Osteoblast (primary cell): ENCODE results near the gene SUN2. TPM values are rescaled to one million over a fixed set of nuclear protein-coding genes. Genes with fewer than 3 reads are reported as not detected.

Experiments
- DNase-seq: peaks from one replicate; pipeline ENCODE4 v3.0.0; 2011; ENCODE audit warnings: low spot score, mixed read lengths; ENCODE audit not compliant: insufficient read length; ENCODE audit errors: missing footprints
- H2AFZ ChIP-seq: 2 replicates; pipeline ENCODE4 v1.6.0; 2011; ENCODE audit warnings: mild to moderate bottlenecking, low read length
- H3K27ac ChIP-seq: 2 replicates; pipeline ENCODE4 v1.5.1; 2011; ENCODE audit warnings: mild to moderate bottlenecking, low read depth, low read length, moderate library complexity
- H3K27me3 ChIP-seq: 2 replicates; pipeline ENCODE4 v1.6.0; 2012; ENCODE audit warnings: mild to moderate bottlenecking, control low read depth, inconsistent platforms, low read length, moderate library complexity; ENCODE audit not compliant: insufficient read depth
- H3K36me3 ChIP-seq: 2 replicates; pipeline ENCODE4 v1.5.1; 2011; ENCODE audit warnings: mild to moderate bottlenecking, low read length, control low read depth, moderate library complexity; ENCODE audit not compliant: insufficient read depth
- H3K4me1 ChIP-seq: 2 replicates; pipeline ENCODE4 v1.5.1; 2011; ENCODE audit warnings: mild to moderate bottlenecking, low read length, control low read depth, moderate library complexity; ENCODE audit not compliant: insufficient read depth
- H3K4me2 ChIP-seq: 2 replicates; pipeline ENCODE4 v1.6.0; 2011; ENCODE audit warnings: mild to moderate bottlenecking, low read length; ENCODE audit not compliant: insufficient read depth
- H3K4me3 ChIP-seq: fragments of 200-600 bp; sonication (generic); 3 replicates; pipeline ENCODE4 v1.5.1; 2012; ENCODE audit warnings: mild to moderate bottlenecking, low read length, inconsistent platforms; ENCODE audit not compliant: insufficient read depth
- H3K79me2 ChIP-seq: 2 replicates; pipeline ENCODE4 v1.6.0; 2012; ENCODE audit warnings: mild to moderate bottlenecking, low read length, control low read depth, inconsistent platforms; ENCODE audit not compliant: insufficient read depth
- H3K9me3 ChIP-seq: 2 replicates; pipeline ENCODE4 v1.5.1; 2011; ENCODE audit warnings: low read depth, low read length, control low read depth
- H4K20me1 ChIP-seq: 2 replicates; pipeline ENCODE4 v1.6.0; 2012; ENCODE audit warnings: mild to moderate bottlenecking, low read length, control low read depth; ENCODE audit not compliant: insufficient read depth
- CTCF ChIP-seq: IDR thresholded peaks from 2 replicates; pipeline ENCODE4 v1.5.1; 2011; ENCODE audit warnings: mild to moderate bottlenecking, low read depth, low read length, moderate library complexity; ENCODE audit errors: extremely low read depth
- total RNA-seq: library from RNA; depleted of rRNA; stranded (reverse); fragments of >200 nt; gene quantifications from 2 replicates; pipeline ENCODE4 v1.2.3, GENCODE V29; 2012

The SUN2 gene
- total RNA-seq, 1 donor, result 105 TPM

- H3K79me2 ChIP-seq, result no peaks in the 10 kb centered on the region
- peak; percentile 66 for DNase-seq
- H3K36me3 ChIP-seq, result peaks cover 79% of the 10 kb centered on the region
- no peaks in the 10 kb centered on the region for H3K4me1 ChIP-seq
- no peak for TF ChIP-seq CTCF
- H3K4me3 ChIP-seq, result no peak overlapping the region
- no peaks in the 10 kb centered on the region for H3K9me3 ChIP-seq
- H2AFZ ChIP-seq, result no peak overlapping the region
- no peak overlapping the region for H3K27ac ChIP-seq
- peaks cover 6% of the 10 kb centered on the region for H4K20me1 ChIP-seq
- no peak overlapping the region for H3K4me2 ChIP-seq
- no peaks in the 10 kb centered on the region for H3K27me3 ChIP-seq
Measured at GRCh38 chr22:38737302-38738060, 18.3 kb downstream of the SUN2 start.

GRCh38 chr22:38736257-38736570, 19.6 kb downstream of the SUN2 start:
- TF ChIP-seq CTCF, result no peak
- H3K36me3 ChIP-seq, result peaks cover 75% of the 10 kb centered on the region
- no peaks in the 10 kb centered on the region for H3K79me2 ChIP-seq
- no peak overlapping the region for H3K4me3 ChIP-seq
- no peak overlapping the region for H2AFZ ChIP-seq
- H4K20me1 ChIP-seq, result peaks cover 6% of the 10 kb centered on the region
- H3K27ac ChIP-seq, result no peak overlapping the region
- no peaks in the 10 kb centered on the region for H3K9me3 ChIP-seq
- no peaks in the 10 kb centered on the region for H3K4me1 ChIP-seq
- no peaks in the 10 kb centered on the region for H3K27me3 ChIP-seq
- peak; percentile 63 for DNase-seq
- no peak overlapping the region for H3K4me2 ChIP-seq

GRCh38 chr22:38735465-38736256, 20.1 kb downstream of the SUN2 start:
- H3K36me3 ChIP-seq, result peaks cover 75% of the 10 kb centered on the region
- no peak overlapping the region for H2AFZ ChIP-seq
- H3K4me1 ChIP-seq, result no peaks in the 10 kb centered on the region

More at GRCh38 chr22:38735465-38736256, 20.1 kb downstream of the SUN2 start:
- DNase-seq, result peak; percentile 60
- Histone ChIP-seq H3K27me3 (no peaks in the 10 kb centered on the region), H3K79me2 (no peaks in the 10 kb centered on the region), H3K4me3 (no peak overlapping the region), H3K9me3 (no peaks in the 10 kb centered on the region), H4K20me1 (peaks cover 6% of the 10 kb centered on the region), H3K4me2 (no peak overlapping the region), H3K27ac (no peak overlapping the region)
- TF ChIP-seq CTCF, result no peak
